IPS-NIHi7 (cell line): Measurements from ENCODE around the gene EXD3.
A peak's percentile ranks its signal among the peaks of the same experiment; 100 is the strongest.

Source experiments
- DNase-seq: peaks from one replicate; pipeline ENCODE4 v3.0.0; 2012; ENCODE audit warnings: mixed read lengths; ENCODE audit errors: extremely low spot score

The EXD3 gene

GRCh38 chr9:137294681-137295237 lies 128.2 kb downstream of the EXD3 start:
- DNase-seq = no peak

- DNase-seq = no peak
Measured at GRCh38 chr9:137294091-137294680, 128.8 kb downstream of the EXD3 start.

GRCh38 chr9:137293482-137294090 lies 129.4 kb downstream of the EXD3 start:
- no peak for DNase-seq

- DNase-seq = no peak
Measured at GRCh38 chr9:137293094-137293481, 129.9 kb downstream of the EXD3 start.

DNA sequence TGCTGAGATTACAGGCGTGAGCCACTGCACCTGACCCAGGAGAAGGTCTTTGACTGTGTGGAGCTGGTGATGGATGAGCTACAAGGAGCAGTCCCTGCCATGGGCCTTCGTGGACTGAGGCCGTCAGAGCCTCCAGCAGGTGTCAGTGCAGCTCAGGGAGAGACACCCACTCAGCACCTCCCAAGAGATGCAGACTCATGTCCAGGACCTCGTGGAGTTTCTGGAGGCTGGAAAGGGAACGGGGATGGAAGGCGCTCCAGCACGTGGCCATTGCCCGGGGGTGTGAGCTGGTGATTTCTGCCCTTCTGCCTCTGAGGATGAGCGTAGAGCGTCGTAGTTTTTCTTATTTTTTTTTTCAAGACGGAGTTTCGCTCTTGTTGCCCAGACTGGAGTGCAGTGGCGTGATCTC lies 136.0 kb downstream of the EXD3 start:
- peak; percentile 77 for DNase-seq

- DNase-seq = peak; percentile 45
Measured at GRCh38 chr9:137281345-137282116, 141.4 kb downstream of the EXD3 start.

- peak; percentile 73 for DNase-seq
Measured at GRCh38 chr9:137280474-137281344, 142.3 kb downstream of the EXD3 start.

DNA sequence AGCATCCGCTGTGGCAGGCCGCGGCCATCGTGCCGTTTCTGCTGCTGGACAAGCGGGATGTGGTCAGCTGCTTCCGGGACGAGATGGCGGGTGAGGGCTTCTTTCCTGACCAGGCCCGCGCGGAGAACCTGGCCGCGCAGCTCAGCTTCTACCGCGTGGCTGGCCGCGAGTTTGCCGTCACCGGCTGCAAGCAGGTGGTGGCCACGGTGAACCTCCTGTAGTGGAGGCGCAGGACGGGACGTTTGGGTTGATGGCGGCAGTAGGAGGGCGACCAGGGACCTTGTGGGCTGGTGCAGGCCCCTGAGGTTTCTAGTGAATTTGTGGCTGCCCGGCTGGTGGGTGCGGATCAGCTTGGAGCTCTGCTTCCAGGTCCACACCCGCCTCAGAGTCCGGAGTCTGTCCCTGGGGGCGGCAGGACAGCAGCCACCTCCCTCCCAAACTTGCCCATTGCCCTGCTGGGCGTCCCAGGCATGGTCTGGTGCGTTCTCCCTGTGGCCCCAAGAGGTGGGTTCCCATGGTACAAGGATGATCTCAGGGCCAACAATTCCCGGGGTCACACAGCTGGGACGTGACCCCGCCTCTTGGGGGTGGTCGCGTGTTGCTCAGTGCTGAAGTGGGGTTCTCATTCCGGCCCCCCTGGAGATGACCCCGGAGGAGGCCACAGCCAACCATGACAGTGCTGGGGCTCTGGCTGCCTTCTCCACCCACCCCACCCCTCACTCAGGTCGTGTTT lies 143.1 kb downstream of the EXD3 start:
- no peak for DNase-seq

- no peak for DNase-seq
Measured at GRCh38 chr9:137278721-137279711, 143.9 kb downstream of the EXD3 start.

DNA sequence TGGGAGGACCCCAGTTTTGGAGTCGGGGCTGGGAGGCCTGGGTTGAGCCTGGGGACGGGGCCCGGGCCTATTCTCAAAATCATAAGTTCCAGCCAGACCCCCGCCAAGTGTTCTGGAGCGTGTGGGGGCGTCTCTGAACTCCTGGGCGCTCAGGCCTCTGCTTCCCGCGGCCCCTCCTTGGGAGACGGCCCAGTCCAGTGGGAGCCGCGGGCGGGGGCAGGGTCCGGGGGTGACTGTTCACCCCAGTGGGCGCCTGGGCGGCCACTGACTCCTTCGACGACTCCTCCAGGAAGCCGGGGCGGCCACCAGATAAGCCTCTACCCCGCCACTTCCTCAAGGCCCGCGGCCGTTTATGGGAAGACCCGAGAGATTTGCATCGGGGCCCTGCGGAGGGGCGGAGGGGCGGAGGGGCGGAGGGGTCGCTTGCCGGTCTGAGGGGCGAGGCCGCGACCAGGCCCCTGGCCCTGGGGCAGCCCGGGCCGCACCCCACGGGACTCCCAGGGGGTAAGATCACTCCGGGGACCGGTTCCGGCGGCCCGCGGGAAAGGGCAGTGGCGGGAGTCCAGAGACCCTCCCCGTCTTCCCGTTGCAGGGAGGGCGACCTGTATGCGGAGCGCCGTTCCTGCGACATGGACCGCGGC lies 144.8 kb downstream of the EXD3 start:
- DNase-seq = peak; percentile 21

DNA sequence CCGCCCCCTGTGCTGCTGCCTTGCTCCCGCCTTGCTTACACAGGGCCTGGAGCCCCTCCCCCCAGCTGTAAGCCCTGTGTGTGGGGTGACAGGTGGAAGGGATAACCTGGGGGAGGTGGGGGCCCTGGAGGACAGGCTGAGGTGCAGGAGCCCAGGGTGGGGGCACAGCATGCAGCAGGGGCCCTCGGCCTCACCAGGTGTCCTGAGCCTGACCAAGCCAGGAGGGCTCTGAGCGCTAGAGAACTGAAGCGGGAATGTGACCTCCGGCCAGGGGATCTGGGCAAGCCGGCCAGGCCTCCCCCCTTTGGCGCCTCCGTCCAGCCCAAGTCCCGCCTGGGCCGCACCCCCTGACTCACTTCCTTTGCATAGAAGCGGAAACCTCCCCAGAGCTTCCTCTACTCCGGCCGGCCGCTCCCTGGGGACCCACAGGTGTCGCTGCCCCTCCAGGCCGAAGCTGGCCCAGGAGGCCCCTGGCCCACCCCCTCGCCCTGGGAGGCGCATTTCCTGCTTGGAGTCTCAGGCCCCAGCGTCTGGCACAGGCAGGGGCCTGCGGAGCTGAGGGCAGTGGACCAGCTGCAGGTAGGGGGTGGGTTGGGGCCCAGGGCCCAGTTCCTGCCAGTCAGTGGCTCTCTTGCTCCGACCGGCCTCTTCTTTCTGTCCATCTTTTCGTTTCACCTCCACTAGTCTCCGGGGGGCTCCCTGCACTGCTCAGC lies 145.5 kb downstream of the EXD3 start, which contains the start of gene TOR4A:
TOR4A (plus strand) TSS at position 398 of the 713 bp plus-strand sequence. CDS start 964 bp downstream, outside the sequence.
- peak; percentile 81 for DNase-seq

- peak; percentile 76 for DNase-seq
Measured at GRCh38 chr9:137276473-137277328, 146.3 kb downstream of the EXD3 start.

- DNase-seq = no peak
Measured at GRCh38 chr9:137275588-137276472, 147.1 kb downstream of the EXD3 start.

DNA sequence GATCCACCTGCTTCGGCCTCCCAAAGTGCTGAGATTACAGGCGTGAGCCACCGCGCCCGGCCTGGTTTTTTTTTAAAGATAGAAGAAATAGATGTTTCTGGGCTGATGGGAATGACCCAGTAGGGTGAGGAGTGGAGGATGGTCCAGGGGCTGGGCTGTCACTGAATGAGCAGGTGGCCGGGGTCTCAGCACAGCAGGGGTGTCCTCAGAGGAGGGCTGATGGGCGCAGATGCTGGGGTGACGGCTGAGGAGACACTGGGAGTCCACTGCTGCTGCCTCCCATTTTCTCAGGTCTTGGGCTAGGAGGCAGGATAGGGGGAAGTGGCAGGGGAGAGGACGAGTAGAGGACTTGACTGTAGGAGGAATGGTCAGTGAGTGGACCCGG lies 147.8 kb downstream of the EXD3 start:
- DNase-seq = no peak

DNA sequence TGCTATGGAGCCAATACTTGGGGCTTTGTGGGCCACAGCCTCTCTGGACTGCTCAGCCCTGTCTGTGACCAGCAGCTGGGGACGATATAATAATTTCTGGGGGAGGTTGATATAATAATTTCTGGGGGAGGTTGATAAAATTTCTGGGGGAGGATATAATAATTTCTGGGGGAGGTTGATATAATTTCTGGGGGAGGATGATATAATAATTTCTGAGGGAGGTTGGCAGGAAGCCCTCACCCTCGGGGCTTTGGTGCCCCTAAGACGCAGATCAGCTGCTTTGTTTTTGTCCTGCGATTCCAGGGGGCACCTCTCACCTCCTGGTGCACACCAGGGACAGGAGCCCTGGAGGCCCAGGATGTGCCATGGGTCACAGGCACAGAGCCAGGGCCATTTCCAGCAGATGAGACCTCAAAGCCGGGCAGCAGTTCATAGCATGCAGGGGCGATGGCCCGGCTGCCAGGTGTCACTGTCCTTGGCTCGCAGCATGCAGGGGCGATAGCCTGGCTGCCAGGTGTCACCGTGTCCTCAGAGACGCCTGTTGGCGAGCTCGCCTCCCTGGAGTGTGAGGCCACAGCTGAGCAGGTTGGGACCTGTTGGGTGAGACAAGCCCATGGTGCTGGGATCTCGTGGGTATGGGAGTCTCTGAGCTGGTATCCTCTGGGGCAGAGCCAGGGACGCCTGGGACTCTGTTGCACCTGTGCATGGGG lies 149.2 kb downstream of the EXD3 start:
- DNase-seq = no peak

- DNase-seq = no peak
Measured at GRCh38 chr9:137273095-137273490, 149.9 kb downstream of the EXD3 start.
